MV-4-11 (cell line): ENCODE data around the gene FOXM1.

ENCODE experiments used
- DNase-seq: peaks from one replicate; lab custom pipeline; 2025; lab: John Stamatoyannopoulos, UW

The FOXM1 gene

GRCh38 chr12:2877047-2877952 lies at the start of gene FOXM1, which contains the start of gene RHNO1:
TSS of gene FOXM1 (minus strand) at chr12:2877174. CDS start at chr12:2874478, 2,696 bp downstream.
TSS of gene RHNO1 (plus strand) at chr12:2877223. CDS start at chr12:2885367, 8,144 bp downstream.
- peak; percentile 76 for DNase-seq

- no peak for DNase-seq
Measured at GRCh38 chr12:2925322-2925995, 48.5 kb upstream of the FOXM1 start.

GRCh38 chr12:2924019-2924418 lies 47.0 kb upstream of the FOXM1 start:
- no peak for DNase-seq

DNA sequence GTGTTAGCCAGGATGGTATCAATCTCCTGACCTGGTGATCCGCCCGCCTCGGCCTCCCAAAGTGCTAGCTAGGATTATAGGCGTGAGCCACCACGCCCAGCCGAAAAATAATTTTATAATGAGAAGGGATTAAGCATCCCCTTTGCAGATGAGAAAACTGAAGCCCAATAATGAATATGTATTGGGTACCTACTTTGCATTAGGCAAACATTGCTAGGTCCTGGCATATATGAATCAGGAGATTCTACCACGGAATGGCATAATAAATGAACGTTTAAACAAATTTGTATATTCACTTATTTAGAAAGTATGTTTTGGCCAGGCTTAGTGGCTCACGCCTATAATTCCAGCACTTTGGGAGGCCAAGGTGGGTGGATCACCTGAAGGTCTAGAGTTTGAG lies 46.1 kb upstream of the FOXM1 start:
- DNase-seq, result no peak

DNA sequence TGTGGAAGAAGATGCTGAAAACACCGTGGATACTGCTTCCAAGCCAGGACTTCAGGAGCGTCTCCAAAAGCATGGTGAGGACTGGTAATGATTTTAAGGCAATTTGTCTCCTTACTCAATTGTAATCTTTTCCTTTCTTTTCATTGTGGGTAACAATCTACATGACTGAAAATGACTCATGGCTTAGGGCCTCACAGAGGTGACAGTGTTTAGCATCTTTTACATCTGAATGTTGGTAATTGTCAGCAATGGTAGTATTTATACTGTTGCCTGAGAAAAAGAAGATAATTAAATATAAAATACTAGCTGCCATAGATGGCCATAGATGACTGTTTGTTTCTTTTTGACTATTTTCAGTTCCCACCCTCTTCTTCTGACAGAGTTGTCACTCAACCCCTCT lies 45.4 kb upstream of the FOXM1 start:
- DNase-seq, result no peak

DNA sequence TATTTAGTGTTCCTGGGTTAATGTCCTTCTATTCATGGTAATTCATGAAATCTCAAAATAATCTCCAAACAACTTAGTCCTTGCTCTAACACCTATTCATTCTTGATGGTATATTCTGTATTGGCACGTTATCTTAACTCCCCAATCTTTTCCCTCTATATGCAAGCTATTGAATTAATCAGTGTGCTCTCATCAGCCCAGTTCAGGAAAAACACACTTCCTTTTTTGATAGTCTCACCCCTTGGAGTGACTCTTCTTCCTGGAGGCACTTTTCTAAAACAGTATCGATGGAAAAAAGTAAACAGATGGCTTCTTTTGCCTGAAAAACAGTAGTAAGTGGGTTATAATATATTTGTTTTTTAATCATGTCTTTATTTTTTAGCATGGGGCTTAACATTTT lies 42.3 kb upstream of the FOXM1 start:
- no peak for DNase-seq

- no peak for DNase-seq
Measured at GRCh38 chr12:2912216-2912575, 35.2 kb upstream of the FOXM1 start.

DNA sequence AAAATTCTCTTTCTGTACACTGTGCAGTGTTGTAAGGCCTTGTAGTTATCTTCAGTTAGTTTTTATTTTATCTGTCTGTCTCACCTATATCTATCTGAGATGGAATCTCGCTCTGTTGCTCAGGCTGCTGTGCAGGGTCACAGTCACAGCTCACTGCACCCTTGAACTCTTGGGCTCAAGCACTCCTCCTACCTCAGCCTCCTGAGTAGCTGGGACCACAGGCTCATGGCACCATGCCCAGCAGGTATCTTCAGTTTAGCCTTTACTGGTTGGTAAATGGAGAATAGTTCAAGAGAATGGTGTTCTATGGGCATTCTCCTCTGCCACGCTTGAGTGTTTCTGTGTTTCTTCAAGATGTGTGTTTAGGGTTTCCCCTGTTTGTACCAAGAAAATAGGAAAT lies 27.3 kb upstream of the FOXM1 start:
- no peak for DNase-seq

- no peak for DNase-seq
Measured at GRCh38 chr12:2902272-2902880, 25.4 kb upstream of the FOXM1 start.

DNA sequence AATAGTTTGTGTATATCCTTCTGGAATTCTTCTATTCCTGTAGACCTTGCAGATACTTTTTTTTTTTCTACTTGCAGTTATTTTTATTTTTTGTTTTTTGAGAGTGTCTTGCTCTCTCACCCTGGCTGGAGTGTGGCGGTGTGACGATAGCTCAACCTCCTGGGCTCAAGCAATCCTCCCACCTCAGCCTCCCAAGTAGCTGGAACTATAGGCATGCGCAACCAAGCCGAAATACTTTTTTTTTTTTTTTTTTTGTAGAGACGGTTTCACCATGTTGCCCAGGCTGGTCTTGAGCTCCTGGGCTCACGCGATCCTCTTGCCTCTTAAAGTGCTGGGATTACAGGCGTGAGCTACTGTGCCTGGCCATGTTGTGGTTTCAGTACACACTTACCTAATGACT lies 23.7 kb upstream of the FOXM1 start:
- DNase-seq, result no peak

DNA sequence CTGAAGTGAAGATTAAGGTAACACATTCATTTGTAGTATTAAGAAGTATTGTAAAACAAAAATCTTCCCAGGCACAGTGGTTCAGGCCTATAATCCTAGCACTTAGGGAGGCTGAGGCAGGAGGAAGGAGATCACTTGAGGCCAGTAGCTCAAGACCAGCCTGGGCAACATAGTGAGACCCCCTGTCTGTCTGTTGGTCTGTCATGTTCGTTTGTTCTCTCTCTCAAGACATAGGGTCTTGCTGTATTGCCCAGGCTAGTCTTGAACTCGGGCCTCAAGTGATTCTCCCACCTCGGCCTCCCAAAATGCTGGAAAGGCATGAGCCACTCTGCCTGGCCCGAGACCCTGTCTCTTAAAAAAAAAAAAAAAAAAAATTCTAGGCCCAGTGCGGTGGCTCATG lies 20.4 kb upstream of the FOXM1 start:
- DNase-seq, result no peak

DNA sequence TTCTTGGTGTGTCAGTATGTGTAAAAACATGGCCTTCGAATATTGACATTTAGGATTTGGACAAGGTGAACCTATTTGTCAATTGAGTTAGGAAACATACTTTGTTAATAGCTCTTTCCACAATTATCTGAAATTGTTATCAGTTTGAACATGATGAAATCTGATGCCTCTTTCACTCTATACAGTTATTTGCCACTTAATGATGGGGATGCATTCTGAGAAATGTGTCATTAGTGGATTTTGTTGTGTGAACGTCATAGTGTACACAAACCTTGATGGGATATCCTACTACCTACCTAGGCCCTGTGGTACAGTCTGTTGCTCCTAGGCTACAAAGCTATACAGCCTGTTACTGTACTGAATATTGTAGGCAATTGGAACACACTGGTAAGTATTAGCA lies 18.5 kb upstream of the FOXM1 start:
- no peak for DNase-seq

DNA sequence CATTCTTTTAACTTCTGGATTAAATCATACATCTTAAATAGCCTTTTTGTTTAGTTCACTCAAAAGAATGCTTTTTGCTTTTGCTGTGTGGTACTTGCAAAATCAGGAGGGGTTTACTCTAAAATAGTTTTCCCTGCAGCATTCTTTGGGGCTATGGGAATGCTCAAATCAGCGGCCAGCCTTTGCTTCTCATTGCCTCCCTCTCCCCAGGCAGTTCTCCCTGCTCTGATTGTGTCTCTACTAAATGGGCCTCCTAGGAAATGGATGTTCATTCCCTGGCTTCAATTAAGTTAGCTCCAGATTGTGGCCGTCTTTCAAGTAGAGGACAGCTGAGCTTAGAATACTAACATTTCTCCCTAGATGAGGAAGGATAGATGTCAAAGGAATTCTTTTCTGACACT lies 18.1 kb upstream of the FOXM1 start:
- DNase-seq, result no peak

GRCh38 chr12:2893007-2893406 lies 16.0 kb upstream of the FOXM1 start:
- peak; percentile 12 for DNase-seq

- DNase-seq, result no peak
Measured at GRCh38 chr12:2892246-2892645, 15.3 kb upstream of the FOXM1 start.

DNA sequence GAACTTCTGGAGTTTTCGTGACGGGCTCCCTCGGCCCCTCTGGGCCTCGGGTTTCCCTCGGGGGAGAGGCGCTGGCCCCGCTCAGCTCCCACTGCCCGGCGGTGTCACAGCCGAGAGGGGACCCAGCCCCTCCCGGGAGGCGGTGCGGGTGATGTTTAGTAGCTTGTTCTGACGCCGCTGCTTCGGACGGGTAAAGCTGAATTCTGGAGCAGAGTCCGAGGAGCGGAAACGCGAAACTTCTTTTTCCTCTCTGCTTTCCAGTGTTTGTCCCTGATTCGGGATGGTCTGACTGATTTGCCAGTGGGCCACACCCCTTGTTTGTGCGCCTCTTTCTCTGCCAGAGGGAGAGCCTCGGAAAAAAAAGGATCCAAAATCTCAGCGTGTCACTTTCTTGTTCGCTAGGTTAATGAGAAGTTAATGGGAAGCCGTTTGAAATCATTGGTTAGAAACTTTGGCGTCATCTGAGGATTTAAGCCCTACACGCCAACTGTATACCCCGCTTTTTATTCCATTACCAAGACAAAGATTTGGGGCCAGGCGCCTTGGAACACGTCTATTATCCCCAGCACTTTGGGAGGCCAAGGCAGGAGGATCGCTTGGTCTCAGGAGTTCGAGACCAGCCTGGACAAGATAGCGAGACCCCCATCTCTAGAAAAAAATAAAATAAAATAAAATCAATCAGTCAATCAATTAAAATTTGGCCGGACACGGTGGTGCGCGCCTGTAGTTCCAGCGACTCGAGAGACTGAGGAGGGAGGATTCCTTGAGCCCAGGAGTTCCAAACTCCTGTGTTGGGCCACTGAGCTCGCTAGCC lies 14.5 kb upstream of the FOXM1 start:
- no peak for DNase-seq

- DNase-seq, result peak; percentile 94
Measured at GRCh38 chr12:2890388-2891239, 13.6 kb upstream of the FOXM1 start, which contains the start of gene TULP3. TSS of gene TULP3 (plus strand) at chr12:2890891. CDS start at chr12:2890948, 57 bp downstream.

- DNase-seq, result no peak
Measured at GRCh38 chr12:2890001-2890387, 13.0 kb upstream of the FOXM1 start.

GRCh38 chr12:2886768-2887450 lies 9.9 kb upstream of the FOXM1 start:
- no peak for DNase-seq

DNA sequence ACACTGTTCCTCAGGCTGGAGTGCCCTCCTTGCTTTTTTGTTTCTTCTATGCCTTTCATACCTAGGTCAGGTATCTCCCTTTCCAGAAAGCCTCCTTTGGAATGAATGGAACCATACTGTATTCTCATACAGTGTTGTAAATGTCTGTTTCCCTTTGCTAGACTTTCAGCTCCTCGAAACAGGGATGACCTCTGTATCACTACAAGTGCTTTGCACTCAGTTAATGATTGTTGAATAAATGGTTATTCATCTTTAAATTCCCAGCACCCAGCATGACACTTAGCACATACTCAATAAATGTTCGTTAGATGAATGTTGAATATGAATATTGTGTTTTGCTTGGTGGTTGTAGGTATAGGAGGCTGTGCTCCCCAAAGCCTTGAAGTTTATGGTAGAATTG lies 7.8 kb upstream of the FOXM1 start:
- DNase-seq, result no peak
